ENCODE measurements around the gene TEX14. TPM values are rescaled to one million over a fixed set of nuclear protein-coding genes. Genes with fewer than 3 reads are reported as not detected.
A peak's percentile ranks its signal among the peaks of the same experiment; 100 is the strongest.

The TEX14 gene
- total RNA-seq, 4 donors from 2014 or later, result 0.27 TPM; not detected in 3

DNA sequence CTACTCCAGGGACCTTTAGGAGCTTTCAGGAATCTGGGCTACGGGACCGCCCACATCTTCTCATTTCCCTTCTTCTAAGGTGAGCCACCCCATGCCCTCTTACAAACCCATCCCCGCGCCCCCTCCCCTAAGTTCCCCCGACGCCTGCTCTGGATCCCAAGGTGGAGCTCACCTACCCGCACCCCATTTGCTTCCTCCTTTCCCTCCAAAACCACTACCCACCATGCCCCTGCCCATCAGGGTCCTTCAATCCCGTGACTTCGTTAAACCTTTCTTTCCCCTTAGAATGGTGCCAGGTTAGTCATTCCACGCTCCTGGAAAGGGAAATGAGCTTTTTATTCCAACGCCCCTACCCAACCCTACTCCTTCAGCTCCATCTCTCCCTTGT lies 177.1 kb downstream of the TEX14 start:
- no peak for DNase-seq
- peak overlapping the region; percentile 67 to 92 (median 80) for H3K27ac ChIP-seq
- peak overlapping the region in 3 of 4 donors; percentile 78 to 86 (median 80) for H3K4me3 ChIP-seq
- no peaks in the 10 kb centered on the region for H3K27me3 ChIP-seq
- peaks cover 19 to 56% (median 34%) of the 10 kb centered on the region in 4 donors for H3K4me1 ChIP-seq
- intact Hi-C loops (cut with DNase I; ENCODE audit: low total_unique reads) (loop anchor here (5.0 to 10.0 kb wide), 2 partner anchors 118 to 490 kb away; no protein-coding TSS in a partner anchor), in situ Hi-C loops (cut with MboI; ENCODE audit: low pct_ligation_motif_present in 1 of 4, low pct_unique_long_range_greater_than_20kb in 1 of 4, low sequenced_read_pairs in 3 of 4) (no loop called here)
- no peak for TF ChIP-seq POLR2A (IDR thresholded peaks at IDR 0.05)
- TF ChIP-seq, protein P1, sequence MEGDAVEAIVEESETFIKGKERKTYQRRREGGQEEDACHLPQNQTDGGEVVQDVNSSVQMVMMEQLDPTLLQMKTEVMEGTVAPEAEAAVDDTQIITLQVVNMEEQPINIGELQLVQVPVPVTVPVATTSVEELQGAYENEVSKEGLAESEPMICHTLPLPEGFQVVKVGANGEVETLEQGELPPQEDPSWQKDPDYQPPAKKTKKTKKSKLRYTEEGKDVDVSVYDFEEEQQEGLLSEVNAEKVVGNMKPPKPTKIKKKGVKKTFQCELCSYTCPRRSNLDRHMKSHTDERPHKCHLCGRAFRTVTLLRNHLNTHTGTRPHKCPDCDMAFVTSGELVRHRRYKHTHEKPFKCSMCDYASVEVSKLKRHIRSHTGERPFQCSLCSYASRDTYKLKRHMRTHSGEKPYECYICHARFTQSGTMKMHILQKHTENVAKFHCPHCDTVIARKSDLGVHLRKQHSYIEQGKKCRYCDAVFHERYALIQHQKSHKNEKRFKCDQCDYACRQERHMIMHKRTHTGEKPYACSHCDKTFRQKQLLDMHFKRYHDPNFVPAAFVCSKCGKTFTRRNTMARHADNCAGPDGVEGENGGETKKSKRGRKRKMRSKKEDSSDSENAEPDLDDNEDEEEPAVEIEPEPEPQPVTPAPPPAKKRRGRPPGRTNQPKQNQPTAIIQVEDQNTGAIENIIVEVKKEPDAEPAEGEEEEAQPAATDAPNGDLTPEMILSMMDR (IDR thresholded peaks at IDR 0.05), result no peak
- H3K36me3 ChIP-seq, result peaks cover 0 to 32% (median 8%) of the 10 kb centered on the region in 4 donors
- H3K9me3 ChIP-seq, result no peaks in the 10 kb centered on the region
- 0 to 29% methylated on average over 1 to 11 of the region's 11 CpGs for WGBS, 2 donors (ENCODE audit: low coverage in 1 of 2)

DNA sequence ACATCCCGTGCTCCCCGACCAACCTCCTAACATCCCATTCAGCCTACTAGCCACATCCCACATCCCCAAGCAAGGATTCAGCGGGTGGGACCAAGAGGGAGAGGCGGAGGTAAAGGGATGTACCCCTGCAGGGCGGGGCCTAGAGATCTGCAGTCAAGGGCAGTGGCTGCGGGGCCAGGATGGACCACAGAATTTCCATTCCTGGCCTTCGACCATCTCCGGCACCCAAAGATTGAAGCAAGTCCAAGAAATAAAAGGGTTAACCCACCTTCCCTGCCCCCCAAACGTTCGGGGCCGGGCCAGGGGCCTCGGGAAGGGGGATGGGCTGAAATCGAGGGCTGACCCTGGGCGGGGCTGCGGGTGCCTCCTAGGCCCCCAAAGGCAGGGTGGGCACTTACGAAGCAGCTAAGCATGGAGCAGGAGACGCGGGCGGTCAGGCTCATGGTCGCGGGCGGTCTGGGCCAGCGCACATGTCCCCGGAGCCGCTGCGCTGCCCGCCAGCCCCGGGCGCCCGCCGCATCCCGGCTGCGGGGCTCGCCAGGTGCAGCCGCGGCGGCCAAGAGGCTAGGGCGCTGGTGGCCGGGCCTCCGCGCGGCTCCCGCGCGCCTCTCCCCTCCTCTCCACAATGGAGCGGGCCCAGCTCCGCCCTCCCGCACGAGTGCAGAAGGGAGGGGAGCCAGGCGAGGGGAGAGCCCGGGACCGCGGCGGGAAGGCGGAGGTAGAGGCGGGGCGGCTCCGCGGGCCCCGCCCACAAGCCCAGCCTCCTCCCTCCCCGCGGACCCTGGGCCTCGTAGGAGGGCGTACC lies 177.7 kb downstream of the TEX14 start, which contains the start of gene MTMR4:
Gene MTMR4 (minus strand): TSS at position 674 of the 805 bp plus-strand sequence. CDS start 231 bp downstream, at position 443.
- in situ Hi-C loops (cut with MboI; ENCODE audit: low pct_ligation_motif_present in 1 of 4, low pct_unique_long_range_greater_than_20kb in 1 of 4, low sequenced_read_pairs in 3 of 4), result no loop called here
- Histone ChIP-seq H3K4me3 (peak within 1 kb of the TSS; percentile 50 to 86 (median 79)), H3K4me1 (peaks cover 19 to 50% (median 33%) of the 10 kb centered on the region in 4 donors), H3K27me3 (no peaks in the 10 kb centered on the region), H3K36me3 (peaks cover 0 to 34% (median 10%) of the 10 kb centered on the region in 4 donors), H3K9me3 (no peaks in the 10 kb centered on the region), H3K27ac (peak within 1 kb of the TSS; percentile 67 to 92 (median 80))
- intact Hi-C loops (cut with DNase I; ENCODE audit: low total_unique reads), result loop anchor here (10.0 kb wide), 1 partner anchor 491 kb away; no protein-coding TSS in a partner anchor
- 0% methylated on average over 57 of the region's 64 CpGs; no CpG with 5 or more reads in 1 of the 2 donors for WGBS, 2 donors (ENCODE audit: low coverage in 1 of 2)
- TF ChIP-seq EP300 (IDR thresholded peaks at IDR 0.05; ENCODE audit: low read depth) (no peak), POLR2AphosphoS5 (IDR thresholded peaks at IDR 0.05) (peak in 2 of 3 donors; percentile 23 to 54)
- DNase-seq, result peak; percentile 89

DNA sequence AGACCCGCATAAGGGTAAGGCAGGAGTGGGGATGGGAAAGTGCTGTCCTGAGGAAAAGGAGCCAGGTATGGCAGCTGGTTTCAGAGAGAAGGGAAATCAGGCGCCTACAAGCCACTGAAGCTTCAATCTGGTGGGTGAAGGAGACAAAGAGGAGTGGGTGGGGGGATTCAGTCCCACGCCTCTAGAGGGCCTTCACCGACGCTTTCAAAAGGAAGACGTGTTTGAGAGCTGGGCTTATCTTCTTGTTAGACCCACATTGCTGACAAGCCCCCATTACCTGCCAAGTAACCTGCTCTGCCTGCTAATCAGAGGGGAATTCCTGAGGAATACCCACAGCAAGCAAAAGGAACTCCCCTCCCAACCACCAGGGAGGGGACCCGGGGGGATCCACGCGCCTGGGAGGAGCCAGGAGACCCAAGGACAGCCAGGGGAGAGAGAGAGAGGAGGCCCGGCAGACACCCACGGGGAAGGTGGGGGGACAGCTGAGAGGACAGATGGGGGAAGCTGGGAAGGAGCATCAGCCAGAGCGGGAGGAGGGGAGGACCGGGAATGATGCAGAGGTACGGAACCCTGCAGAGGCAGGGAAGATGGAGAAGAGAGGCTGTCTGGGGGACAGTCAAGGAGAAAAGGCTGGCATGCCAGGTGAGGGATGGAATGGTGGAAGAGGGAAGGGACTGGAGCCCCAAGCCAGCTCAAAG lies 178.4 kb downstream of the TEX14 start:
- no peak for DNase-seq
- in situ Hi-C loops (cut with MboI; ENCODE audit: low pct_ligation_motif_present in 1 of 4, low pct_unique_long_range_greater_than_20kb in 1 of 4, low sequenced_read_pairs in 3 of 4), result no loop called here
- no peaks in the 10 kb centered on the region for H3K27me3 ChIP-seq
- no peaks in the 10 kb centered on the region for H3K9me3 ChIP-seq
- H3K36me3 ChIP-seq, result peaks cover 0 to 40% (median 13%) of the 10 kb centered on the region in 4 donors
- peaks cover 19 to 46% (median 31%) of the 10 kb centered on the region in 4 donors for H3K4me1 ChIP-seq
- peak overlapping the region in 3 of 4 donors; percentile 78 to 86 (median 80) for H3K4me3 ChIP-seq
- no peak overlapping the region for H3K27ac ChIP-seq
- intact Hi-C loops (cut with DNase I; ENCODE audit: low total_unique reads), result loop anchor here (10.0 kb wide), 1 partner anchor 491 kb away; no protein-coding TSS in a partner anchor
- TF ChIP-seq, protein P1 (IDR thresholded peaks at IDR 0.05), result no peak
- TF ChIP-seq EP300 (IDR thresholded peaks at IDR 0.05; ENCODE audit: low read depth), result no peak
- TF ChIP-seq POLR2A (IDR thresholded peaks at IDR 0.05), result no peak
- TF ChIP-seq POLR2AphosphoS5 (IDR thresholded peaks at IDR 0.05), result no peak
- 34 to 43% methylated on average over 9 to 14 of the region's 14 CpGs for WGBS, 2 donors (ENCODE audit: low coverage in 1 of 2)

DNA sequence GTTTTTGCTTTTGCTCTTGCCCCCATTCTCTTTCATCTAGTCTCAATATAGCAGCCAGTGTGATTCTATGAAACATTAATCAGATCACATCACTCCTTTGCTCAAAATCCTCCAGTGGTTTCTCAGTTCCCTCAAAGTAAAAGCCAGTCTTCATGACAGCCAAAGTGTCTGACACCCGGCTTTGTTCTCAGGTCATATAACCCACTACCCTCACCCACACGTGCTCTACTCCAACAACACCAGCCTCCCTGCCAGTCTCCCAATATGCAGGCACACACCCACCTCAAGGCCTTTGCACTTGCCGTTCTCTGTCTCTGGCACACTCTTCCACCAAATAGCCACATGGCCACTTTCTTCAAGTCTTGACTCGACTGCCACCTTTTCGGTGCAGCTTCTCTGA lies 181.8 kb downstream of the TEX14 start:
- H3K27ac ChIP-seq, result no peak overlapping the region
- TF ChIP-seq, protein P1 (IDR thresholded peaks at IDR 0.05), result no peak
- TF ChIP-seq POLR2AphosphoS5 (IDR thresholded peaks at IDR 0.05), result no peak
- H3K4me3 ChIP-seq, result no peak overlapping the region
- H3K9me3 ChIP-seq, result no peaks in the 10 kb centered on the region
- intact Hi-C loops (cut with DNase I; ENCODE audit: low total_unique reads) (loop anchor here (10.0 kb wide), 1 partner anchor 495 kb away; no protein-coding TSS in a partner anchor), in situ Hi-C loops (cut with MboI; ENCODE audit: low pct_ligation_motif_present in 1 of 4, low pct_unique_long_range_greater_than_20kb in 1 of 4, low sequenced_read_pairs in 3 of 4) (no loop called here)
- no peak for DNase-seq
- H3K36me3 ChIP-seq, result peaks cover 0 to 71% (median 31%) of the 10 kb centered on the region in 4 donors
- WGBS, 2 donors (ENCODE audit: low coverage in 1 of 2), result 89 to 93% methylated on average over 5 of the region's 5 CpGs
- no peaks in the 10 kb centered on the region for H3K27me3 ChIP-seq
- peaks cover 7 to 23% (median 14%) of the 10 kb centered on the region in 4 donors for H3K4me1 ChIP-seq

All from transverse colon (tissue), 4 donors.